Measurements from ENCODE around the gene APLP2.
"Not testable (repeated sequence)": the region's sequence is repeated elsewhere in the genome, so short reads cannot be mapped to it uniquely, and the experiment has no call there.

The APLP2 gene

DNA sequence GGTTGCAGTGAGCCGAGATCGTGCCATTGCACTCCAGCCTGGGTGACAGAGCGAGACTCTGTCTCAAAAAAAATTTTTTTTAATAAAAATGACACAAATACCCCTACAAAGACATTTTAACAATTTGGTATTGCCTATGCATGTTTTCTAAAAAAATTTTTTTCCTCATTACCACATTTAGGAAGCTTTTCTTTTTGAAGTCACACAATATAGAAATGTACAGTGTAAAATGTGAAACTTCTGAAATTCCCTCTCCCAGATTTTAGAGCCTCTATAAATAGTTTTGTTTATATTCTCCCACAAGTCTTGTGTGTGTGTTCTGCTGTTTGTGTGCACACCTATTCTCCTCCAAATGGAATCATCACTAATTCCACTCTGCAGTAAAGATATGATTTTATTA lies 97.5 kb downstream of the APLP2 start:
- no peaks in the 10 kb centered on the region for H3K36me3 ChIP-seq (ENCODE audit: insufficient read depth, low read length)
- H2AFZ ChIP-seq (ENCODE audit: low read depth, low read length), result no peak overlapping the region
- H3K79me2 ChIP-seq (ENCODE audit: insufficient read depth, low read length), result no peaks in the 10 kb centered on the region
- H3K27ac ChIP-seq (ENCODE audit: low read length), result no peak overlapping the region
- DNase-seq (no peak), ATAC-seq (ENCODE audit: insufficient read depth, low read depth) (no peak)
- no peaks in the 10 kb centered on the region for H3K4me1 ChIP-seq (ENCODE audit: insufficient read depth, low read length)
- H4K20me1 ChIP-seq (ENCODE audit: insufficient read depth, low read length), result peaks cover 2% of the 10 kb centered on the region; the same call in 1 of the 2 replicates
- no peak overlapping the region for H3K9ac ChIP-seq (ENCODE audit: low read depth, low read length)
- H3K4me3 ChIP-seq (ENCODE audit: low read depth in 1 of 2, low read length in 2 of 2), result no peak overlapping the region
- H3K4me2 ChIP-seq (ENCODE audit: insufficient read depth, low read length), result no peak overlapping the region
- H3K9me3 ChIP-seq (ENCODE audit: insufficient read depth, low read length, severe bottlenecking), result no peaks in the 10 kb centered on the region
- no peak for TF ChIP-seq EZH2 (IDR thresholded peaks at IDR 0.05; ENCODE audit: borderline replicate concordance, low read depth, low read length, severe bottlenecking)
- TF ChIP-seq, protein P1, sequence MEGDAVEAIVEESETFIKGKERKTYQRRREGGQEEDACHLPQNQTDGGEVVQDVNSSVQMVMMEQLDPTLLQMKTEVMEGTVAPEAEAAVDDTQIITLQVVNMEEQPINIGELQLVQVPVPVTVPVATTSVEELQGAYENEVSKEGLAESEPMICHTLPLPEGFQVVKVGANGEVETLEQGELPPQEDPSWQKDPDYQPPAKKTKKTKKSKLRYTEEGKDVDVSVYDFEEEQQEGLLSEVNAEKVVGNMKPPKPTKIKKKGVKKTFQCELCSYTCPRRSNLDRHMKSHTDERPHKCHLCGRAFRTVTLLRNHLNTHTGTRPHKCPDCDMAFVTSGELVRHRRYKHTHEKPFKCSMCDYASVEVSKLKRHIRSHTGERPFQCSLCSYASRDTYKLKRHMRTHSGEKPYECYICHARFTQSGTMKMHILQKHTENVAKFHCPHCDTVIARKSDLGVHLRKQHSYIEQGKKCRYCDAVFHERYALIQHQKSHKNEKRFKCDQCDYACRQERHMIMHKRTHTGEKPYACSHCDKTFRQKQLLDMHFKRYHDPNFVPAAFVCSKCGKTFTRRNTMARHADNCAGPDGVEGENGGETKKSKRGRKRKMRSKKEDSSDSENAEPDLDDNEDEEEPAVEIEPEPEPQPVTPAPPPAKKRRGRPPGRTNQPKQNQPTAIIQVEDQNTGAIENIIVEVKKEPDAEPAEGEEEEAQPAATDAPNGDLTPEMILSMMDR (IDR thresholded peaks at IDR 0.05; ENCODE audit: borderline replicate concordance, extremely low read depth, low read length, poor library complexity, severe bottlenecking), result no peak
- H3K27me3 ChIP-seq (ENCODE audit: insufficient read depth, low read length, poor library complexity), result peaks cover 9% of the 10 kb centered on the region

DNA sequence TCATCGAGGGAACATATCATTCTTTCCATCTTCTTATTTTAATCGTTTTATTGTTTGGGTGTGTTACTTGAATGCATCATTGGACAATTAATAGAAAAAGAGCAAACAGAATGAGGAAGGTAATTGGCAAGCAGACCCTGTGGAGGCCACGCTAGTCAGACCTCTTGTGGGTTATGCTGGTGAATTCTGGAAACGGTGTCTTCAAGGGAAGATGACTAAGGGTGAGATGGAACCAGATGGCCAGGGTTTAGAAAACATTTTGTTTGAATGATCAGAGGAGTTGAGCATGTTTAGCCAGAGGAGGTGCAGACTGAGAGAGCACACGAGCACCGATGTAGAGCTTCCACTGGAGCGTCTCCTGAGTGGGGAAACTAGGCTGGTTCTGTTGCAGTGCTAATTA lies 98.4 kb downstream of the APLP2 start:
- Histone ChIP-seq H3K27me3 (ENCODE audit: insufficient read depth, low read length, poor library complexity) (peaks cover 9% of the 10 kb centered on the region), H3K9ac (ENCODE audit: low read depth, low read length) (no peak overlapping the region), H3K4me2 (ENCODE audit: insufficient read depth, low read length) (no peak overlapping the region), H3K9me3 (ENCODE audit: insufficient read depth, low read length, severe bottlenecking) (no peaks in the 10 kb centered on the region), H2AFZ (ENCODE audit: low read depth, low read length) (no peak overlapping the region), H3K36me3 (ENCODE audit: insufficient read depth, low read length) (no peaks in the 10 kb centered on the region), H4K20me1 (ENCODE audit: insufficient read depth, low read length) (no peaks in the 10 kb centered on the region; the same call in 1 of the 2 replicates), H3K4me1 (ENCODE audit: insufficient read depth, low read length) (no peaks in the 10 kb centered on the region), H3K27ac (ENCODE audit: low read length) (no peak overlapping the region), H3K4me3 (ENCODE audit: low read depth in 1 of 2, low read length in 2 of 2) (no peak overlapping the region), H3K79me2 (ENCODE audit: insufficient read depth, low read length) (no peaks in the 10 kb centered on the region)
- TF ChIP-seq EZH2 (IDR thresholded peaks at IDR 0.05; ENCODE audit: borderline replicate concordance, low read depth, low read length, severe bottlenecking), result no peak
- TF ChIP-seq, protein P1 (IDR thresholded peaks at IDR 0.05; ENCODE audit: borderline replicate concordance, extremely low read depth, low read length, poor library complexity, severe bottlenecking), result no peak
- DNase-seq (no peak), ATAC-seq (ENCODE audit: insufficient read depth, low read depth) (no peak)

DNA sequence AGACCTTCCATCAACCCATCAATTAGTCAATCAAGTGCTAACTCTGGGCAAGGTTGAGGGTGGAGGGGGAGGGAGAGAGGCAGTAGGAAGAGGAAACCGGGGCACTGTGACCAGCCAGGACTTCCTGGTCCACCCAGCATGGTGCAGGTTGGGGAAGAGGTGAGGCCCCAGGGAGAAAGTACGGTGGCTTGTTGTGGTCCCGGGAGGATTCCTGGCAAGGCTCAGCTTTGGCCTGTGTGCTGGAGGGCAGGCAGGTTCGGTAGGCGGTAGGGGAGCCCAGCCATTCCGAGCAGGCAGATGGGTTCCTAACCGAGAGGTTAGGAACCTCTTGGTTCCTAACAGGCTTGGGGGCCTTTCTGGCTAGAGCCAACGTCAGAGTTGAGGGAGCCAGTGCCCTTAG lies 100.7 kb downstream of the APLP2 start:
- Histone ChIP-seq H3K4me3 (ENCODE audit: low read depth in 1 of 2, low read length in 2 of 2) (no peak overlapping the region), H3K27me3 (ENCODE audit: insufficient read depth, low read length, poor library complexity) (peaks cover 9% of the 10 kb centered on the region), H4K20me1 (ENCODE audit: insufficient read depth, low read length) (no peaks in the 10 kb centered on the region; the same call in 1 of the 2 replicates), H3K79me2 (ENCODE audit: insufficient read depth, low read length) (no peaks in the 10 kb centered on the region), H3K9me3 (ENCODE audit: insufficient read depth, low read length, severe bottlenecking) (no peaks in the 10 kb centered on the region), H3K27ac (ENCODE audit: low read length) (no peak overlapping the region), H3K36me3 (ENCODE audit: insufficient read depth, low read length) (no peaks in the 10 kb centered on the region), H3K4me1 (ENCODE audit: insufficient read depth, low read length) (no peaks in the 10 kb centered on the region), H3K9ac (ENCODE audit: low read depth, low read length) (no peak overlapping the region), H2AFZ (ENCODE audit: low read depth, low read length) (no peak overlapping the region), H3K4me2 (ENCODE audit: insufficient read depth, low read length) (no peak overlapping the region)
- no peak for ATAC-seq (ENCODE audit: insufficient read depth, low read depth)
- no peak for DNase-seq
- TF ChIP-seq, protein P1 (IDR thresholded peaks at IDR 0.05; ENCODE audit: borderline replicate concordance, extremely low read depth, low read length, poor library complexity, severe bottlenecking), result no peak
- no peak for TF ChIP-seq EZH2 (IDR thresholded peaks at IDR 0.05; ENCODE audit: borderline replicate concordance, low read depth, low read length, severe bottlenecking)

DNA sequence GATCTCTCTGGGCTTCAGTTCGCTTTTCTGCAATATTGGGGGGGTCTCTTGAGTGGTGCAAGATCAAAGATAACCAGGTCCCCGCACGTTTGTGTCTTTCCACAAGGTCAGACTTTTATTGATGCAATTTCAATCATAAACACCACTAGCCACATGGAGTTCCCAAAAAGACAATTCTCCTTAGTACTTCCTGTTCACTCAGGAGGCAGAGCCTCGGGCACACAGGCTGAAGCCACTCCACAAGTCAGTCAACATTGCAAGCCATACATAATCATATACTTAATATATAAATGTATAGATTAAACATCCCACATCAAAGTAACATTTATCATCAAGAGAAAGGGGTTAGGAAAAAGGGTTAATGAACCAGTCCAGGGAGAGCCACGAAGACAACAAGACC lies 101.8 kb downstream of the APLP2 start:
- H3K4me1 ChIP-seq (ENCODE audit: insufficient read depth, low read length), result no peaks in the 10 kb centered on the region
- no peak overlapping the region for H3K27ac ChIP-seq (ENCODE audit: low read length)
- H3K9me3 ChIP-seq (ENCODE audit: insufficient read depth, low read length, severe bottlenecking), result no peaks in the 10 kb centered on the region
- no peak for ATAC-seq (ENCODE audit: insufficient read depth, low read depth)
- no peaks in the 10 kb centered on the region; the same call in 1 of the 2 replicates for H4K20me1 ChIP-seq (ENCODE audit: insufficient read depth, low read length)
- H3K36me3 ChIP-seq (ENCODE audit: insufficient read depth, low read length), result no peaks in the 10 kb centered on the region
- no peak overlapping the region for H2AFZ ChIP-seq (ENCODE audit: low read depth, low read length)
- H3K4me2 ChIP-seq (ENCODE audit: insufficient read depth, low read length), result no peak overlapping the region
- TF ChIP-seq, protein P1 (IDR thresholded peaks at IDR 0.05; ENCODE audit: borderline replicate concordance, extremely low read depth, low read length, poor library complexity, severe bottlenecking), result no peak
- TF ChIP-seq EZH2 (IDR thresholded peaks at IDR 0.05; ENCODE audit: borderline replicate concordance, low read depth, low read length, severe bottlenecking), result no peak
- H3K79me2 ChIP-seq (ENCODE audit: insufficient read depth, low read length), result no peaks in the 10 kb centered on the region
- H3K4me3 ChIP-seq (ENCODE audit: low read depth in 1 of 2, low read length in 2 of 2), result no peak overlapping the region
- H3K9ac ChIP-seq (ENCODE audit: low read depth, low read length), result no peak overlapping the region
- H3K27me3 ChIP-seq (ENCODE audit: insufficient read depth, low read length, poor library complexity), result peaks cover 9% of the 10 kb centered on the region
- no peak for DNase-seq

DNA sequence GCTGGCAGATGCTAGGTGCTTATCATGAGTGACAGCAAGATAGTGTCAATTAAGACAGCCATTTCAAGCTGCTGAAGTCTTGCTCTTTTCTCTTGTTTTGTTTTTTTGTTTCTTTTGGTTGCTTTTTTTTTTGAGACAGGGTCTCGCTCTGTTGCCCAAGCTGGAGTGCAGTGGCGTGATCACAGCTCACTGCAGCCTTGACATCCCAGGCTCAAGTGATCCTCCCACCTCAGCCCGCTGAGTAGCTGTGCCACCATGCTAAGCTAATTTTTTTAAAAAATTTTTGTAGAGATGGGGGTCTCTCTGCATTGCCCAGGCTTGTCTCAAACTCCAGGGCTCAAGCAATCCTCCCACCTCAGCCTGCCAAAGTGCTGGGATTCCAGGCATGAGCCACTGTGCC lies 102.3 kb downstream of the APLP2 start:
- ATAC-seq (ENCODE audit: insufficient read depth, low read depth); H3K9me3 ChIP-seq (ENCODE audit: insufficient read depth, low read length, severe bottlenecking); H2AFZ ChIP-seq (ENCODE audit: low read depth, low read length); H3K36me3 ChIP-seq (ENCODE audit: insufficient read depth, low read length); H3K27me3 ChIP-seq (ENCODE audit: insufficient read depth, low read length, poor library complexity); H3K9ac ChIP-seq (ENCODE audit: low read depth, low read length); H3K4me1 ChIP-seq (ENCODE audit: insufficient read depth, low read length); H3K4me3 ChIP-seq (ENCODE audit: low read depth in 1 of 2, low read length in 2 of 2); H4K20me1 ChIP-seq (ENCODE audit: insufficient read depth, low read length); H3K79me2 ChIP-seq (ENCODE audit: insufficient read depth, low read length); H3K4me2 ChIP-seq (ENCODE audit: insufficient read depth, low read length); DNase-seq; H3K27ac ChIP-seq (ENCODE audit: low read length): not testable (repeated sequence)

All from DND-41 (cell line).